HepG2 (cell line): Measurements from ENCODE around the gene AHSG. TPM values are rescaled to one million over a fixed set of nuclear protein-coding genes. Genes with fewer than 3 reads are reported as not detected.

Experiments
- FIP1L1 ChIP-seq: fragments of 200-400 bp; formaldehyde crosslinking; IDR thresholded peaks from 2 replicates; pipeline ENCODE4 v1.6.1; 2018; ENCODE audit warnings: low read depth, mild to moderate bottlenecking, low read length, moderate library complexity, borderline replicate concordance; ENCODE audit not compliant: insufficient read depth
- HHEX ChIP-seq: IDR thresholded peaks from 2 replicates; pipeline ENCODE4 v1.6.1; 2016; ENCODE audit warnings: control low read depth
- JUN ChIP-seq: sonication (generic); formaldehyde crosslinking; IDR thresholded peaks from 2 replicates; pipeline ENCODE4 v1.4.0; 2020; ENCODE audit warnings: mild to moderate bottlenecking, missing genetic modification reagents
- MLLT10 ChIP-seq: sonication (generic); formaldehyde crosslinking; IDR thresholded peaks from 2 replicates; pipeline ENCODE4 v1.4.0; 2020; ENCODE audit warnings: missing genetic modification reagents
- NFIB ChIP-seq: sonication (generic); formaldehyde crosslinking; IDR thresholded peaks from 2 replicates; pipeline ENCODE4 v1.9.0; 2021; ENCODE audit warnings: missing genetic modification reagents, mild to moderate bottlenecking, borderline replicate concordance
- SPEN ChIP-seq: sonication (generic); formaldehyde crosslinking; IDR thresholded peaks from 2 replicates; pipeline ENCODE4 v1.5.1; 2020; ENCODE audit warnings: low read depth, mild to moderate bottlenecking, missing genetic modification reagents
- ZNF430 ChIP-seq: sonication (generic); formaldehyde crosslinking; IDR thresholded peaks from 2 replicates; pipeline ENCODE4 v1.9.0; 2021; ENCODE audit warnings: mild to moderate bottlenecking, missing genetic modification reagents
- ZNF451 ChIP-seq: sonication (generic); formaldehyde crosslinking; IDR thresholded peaks from 2 replicates; pipeline ENCODE4 v1.5.0; 2020; ENCODE audit warnings: mild to moderate bottlenecking, missing genetic modification reagents
- ZNF615 ChIP-seq: sonication (generic); formaldehyde crosslinking; IDR thresholded peaks from 2 replicates; pipeline ENCODE4 v1.5.0; 2020; ENCODE audit warnings: mild to moderate bottlenecking, missing genetic modification reagents, borderline replicate concordance
- ZNF766 ChIP-seq: sonication (generic); formaldehyde crosslinking; IDR thresholded peaks from 2 replicates; pipeline ENCODE4 v1.5.0; 2020; ENCODE audit warnings: missing genetic modification reagents, borderline replicate concordance
- ZNF768 ChIP-seq: sonication (generic); formaldehyde crosslinking; IDR thresholded peaks from 2 replicates; pipeline ENCODE4 v1.4.0; 2020; ENCODE audit warnings: missing genetic modification reagents
- polyA plus RNA-seq, 8 experiments: library from polyadenylated mRNA; depleted of rRNA in 3 of 8; stranded (reverse) in 7 of 8; unstranded in 1 of 8; fragments of >200 nt; fragmentation: Illumina TruSeq in 4 of 8; extraction: Trizol in 4 of 8; gene quantifications; 2 replicates each; pipeline versions ENCODE4 v1.2.1 to v1.2.3, GENCODE V29; 2011 to 2016; ENCODE audit warnings: low read depth in 4 of 8, missing spikeins in 1 of 8, mixed read lengths in 1 of 8; ENCODE audit not compliant: insufficient read depth in 1 of 8
- total RNA-seq, 5 experiments: library from RNA; depleted of rRNA; stranded (reverse); fragments of >200 nt; fragmentation: Illumina TruSeq; extraction: Trizol; gene quantifications; 2 replicates each; pipeline ENCODE4 v1.2.3, GENCODE V29; 2016; ENCODE audit warnings: low read depth in 1 of 5
- TF ChIP-seq, protein P1 (sequence below): sonication (generic); formaldehyde crosslinking; IDR thresholded peaks from 2 replicates; pipeline ENCODE4 v1.5.1; 2020; ENCODE audit warnings: missing genetic modification reagents, mild to moderate bottlenecking, borderline replicate concordance
- TF ChIP-seq, protein P2 (sequence below): sonication (generic); formaldehyde crosslinking; IDR thresholded peaks from 2 replicates; pipeline ENCODE4 v1.4.0; 2020; ENCODE audit warnings: mild to moderate bottlenecking, missing genetic modification reagents
- TF ChIP-seq, protein P3 (sequence below): sonication (generic); formaldehyde crosslinking; IDR thresholded peaks from 2 replicates; pipeline ENCODE4; 2020; ENCODE audit warnings: missing genetic modification reagents, mild to moderate bottlenecking, borderline replicate concordance
- TF ChIP-seq, protein P4 (sequence below): sonication (generic); formaldehyde crosslinking; conservative IDR thresholded peaks from 2 replicates; pipeline ENCODE4 v1.5.0; 2020; ENCODE audit warnings: missing genetic modification reagents
- TF ChIP-seq, protein P5 (sequence below): sonication (generic); formaldehyde crosslinking; IDR thresholded peaks from 2 replicates; pipeline ENCODE4 v1.4.0; 2020; ENCODE audit warnings: missing genetic modification reagents
- TF ChIP-seq, protein P6 (sequence below): sonication (generic); formaldehyde crosslinking; IDR thresholded peaks from 2 replicates; pipeline ENCODE4 v1.9.0; 2021; ENCODE audit warnings: missing genetic modification reagents, mild to moderate bottlenecking, borderline replicate concordance

AHSG gene
- total and polyA plus RNA-seq, 2 of the 13 experiments (the other 11 are each of a cell fraction or from before 2014, with no cell fraction given) = 2,043 to 19,152 TPM

DNA sequence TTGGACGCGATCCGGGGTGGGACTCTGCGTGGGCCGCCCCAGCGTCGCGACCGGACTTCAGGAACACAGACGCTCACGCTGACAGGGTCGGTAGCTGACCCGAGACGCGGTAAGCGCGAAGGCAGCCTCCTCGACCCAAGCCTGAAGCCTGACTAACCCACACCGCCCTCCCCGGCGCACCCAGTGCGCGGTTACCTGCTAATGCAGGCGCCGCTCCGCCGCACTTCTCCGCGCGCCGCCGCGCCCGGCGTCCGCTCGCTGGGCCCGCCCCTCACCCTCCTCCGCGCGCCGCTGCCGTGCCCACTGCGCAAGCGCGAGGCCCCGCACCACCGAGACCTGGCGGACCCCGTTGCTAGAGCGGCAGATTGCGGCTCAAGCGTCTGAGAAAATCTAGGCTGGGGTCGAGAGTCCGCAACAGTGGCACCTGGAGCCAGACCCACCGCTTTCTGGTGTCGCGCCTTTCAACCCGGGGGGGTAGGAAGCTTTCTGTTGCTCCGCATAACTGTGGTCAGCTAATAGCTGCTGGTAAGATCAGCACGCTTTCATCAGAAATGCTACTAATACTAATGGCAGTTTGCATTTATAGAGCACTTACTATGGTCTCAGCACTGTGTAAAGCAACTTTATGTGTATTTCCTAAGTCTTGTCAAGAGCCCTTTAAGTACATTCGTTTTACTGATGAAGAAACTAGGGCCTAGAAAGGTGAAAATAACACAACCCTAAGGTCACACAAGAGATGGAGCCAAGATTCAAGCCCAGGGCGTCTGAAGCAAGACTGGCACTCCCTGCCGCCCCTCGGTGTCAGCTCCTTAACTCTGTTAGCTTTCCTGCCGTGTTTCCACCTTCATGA is 45.6 kb upstream of the AHSG start, which contains the start of gene TBCCD1 (continued):
- TF ChIP-seq, protein P1, sequence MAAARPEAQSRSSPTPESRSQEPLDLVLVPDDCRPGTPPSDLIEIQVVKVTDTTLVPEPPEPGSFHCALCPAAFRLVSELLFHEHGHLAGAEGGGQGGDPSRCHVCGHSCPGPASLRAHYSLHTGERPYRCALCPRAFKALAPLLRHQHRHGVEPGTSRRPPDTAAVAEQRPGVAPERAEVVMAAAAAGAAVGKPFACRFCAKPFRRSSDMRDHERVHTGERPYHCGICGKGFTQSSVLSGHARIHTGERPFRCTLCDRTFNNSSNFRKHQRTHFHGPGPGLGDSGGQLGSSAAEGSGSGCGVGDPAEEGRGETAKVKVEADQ = peak; percentile 71; the same call in 1 of the 2 replicates
- TF ChIP-seq MLLT10 (CRISPR knock-in tag) (no peak), ZNF768 (CRISPR knock-in tag) (peak; percentile 52; the same call in 1 of the 2 replicates), ZNF766 (CRISPR knock-in tag) (0 out of 2 replicates have a peak, but pooled peaks have one; percentile 32), NFIB (CRISPR knock-in tag) (no peak), SPEN (CRISPR knock-in tag) (peak; percentile 98), JUN (peak; percentile 74; the same call in 1 of the 2 replicates), FIP1L1 (no peak), HHEX (CRISPR knock-in tag) (no peak), ZNF615 (no peak), ZNF451 (CRISPR knock-in tag) (peak; percentile 85; the same call in 1 of the 2 replicates), ZNF430 (CRISPR knock-in tag) (peak; percentile 73; the same call in 1 of the 2 replicates)
- TF ChIP-seq, protein P2, sequence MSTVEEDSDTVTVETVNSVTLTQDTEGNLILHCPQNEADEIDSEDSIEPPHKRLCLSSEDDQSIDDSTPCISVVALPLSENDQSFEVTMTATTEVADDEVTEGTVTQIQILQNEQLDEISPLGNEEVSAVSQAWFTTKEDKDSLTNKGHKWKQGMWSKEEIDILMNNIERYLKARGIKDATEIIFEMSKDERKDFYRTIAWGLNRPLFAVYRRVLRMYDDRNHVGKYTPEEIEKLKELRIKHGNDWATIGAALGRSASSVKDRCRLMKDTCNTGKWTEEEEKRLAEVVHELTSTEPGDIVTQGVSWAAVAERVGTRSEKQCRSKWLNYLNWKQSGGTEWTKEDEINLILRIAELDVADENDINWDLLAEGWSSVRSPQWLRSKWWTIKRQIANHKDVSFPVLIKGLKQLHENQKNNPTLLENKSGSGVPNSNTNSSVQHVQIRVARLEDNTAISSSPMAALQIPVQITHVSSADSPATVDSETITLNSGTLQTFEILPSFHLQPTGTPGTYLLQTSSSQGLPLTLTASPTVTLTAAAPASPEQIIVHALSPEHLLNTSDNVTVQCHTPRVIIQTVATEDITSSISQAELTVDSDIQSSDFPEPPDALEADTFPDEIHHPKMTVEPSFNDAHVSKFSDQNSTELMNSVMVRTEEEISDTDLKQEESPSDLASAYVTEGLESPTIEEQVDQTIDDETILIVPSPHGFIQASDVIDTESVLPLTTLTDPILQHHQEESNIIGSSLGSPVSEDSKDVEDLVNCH (CRISPR knock-in tag) = no peak
- TF ChIP-seq, protein P3, sequence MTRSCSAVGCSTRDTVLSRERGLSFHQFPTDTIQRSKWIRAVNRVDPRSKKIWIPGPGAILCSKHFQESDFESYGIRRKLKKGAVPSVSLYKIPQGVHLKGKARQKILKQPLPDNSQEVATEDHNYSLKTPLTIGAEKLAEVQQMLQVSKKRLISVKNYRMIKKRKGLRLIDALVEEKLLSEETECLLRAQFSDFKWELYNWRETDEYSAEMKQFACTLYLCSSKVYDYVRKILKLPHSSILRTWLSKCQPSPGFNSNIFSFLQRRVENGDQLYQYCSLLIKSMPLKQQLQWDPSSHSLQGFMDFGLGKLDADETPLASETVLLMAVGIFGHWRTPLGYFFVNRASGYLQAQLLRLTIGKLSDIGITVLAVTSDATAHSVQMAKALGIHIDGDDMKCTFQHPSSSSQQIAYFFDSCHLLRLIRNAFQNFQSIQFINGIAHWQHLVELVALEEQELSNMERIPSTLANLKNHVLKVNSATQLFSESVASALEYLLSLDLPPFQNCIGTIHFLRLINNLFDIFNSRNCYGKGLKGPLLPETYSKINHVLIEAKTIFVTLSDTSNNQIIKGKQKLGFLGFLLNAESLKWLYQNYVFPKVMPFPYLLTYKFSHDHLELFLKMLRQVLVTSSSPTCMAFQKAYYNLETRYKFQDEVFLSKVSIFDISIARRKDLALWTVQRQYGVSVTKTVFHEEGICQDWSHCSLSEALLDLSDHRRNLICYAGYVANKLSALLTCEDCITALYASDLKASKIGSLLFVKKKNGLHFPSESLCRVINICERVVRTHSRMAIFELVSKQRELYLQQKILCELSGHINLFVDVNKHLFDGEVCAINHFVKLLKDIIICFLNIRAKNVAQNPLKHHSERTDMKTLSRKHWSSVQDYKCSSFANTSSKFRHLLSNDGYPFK (CRISPR knock-in tag) = no peak
- TF ChIP-seq, protein P4, sequence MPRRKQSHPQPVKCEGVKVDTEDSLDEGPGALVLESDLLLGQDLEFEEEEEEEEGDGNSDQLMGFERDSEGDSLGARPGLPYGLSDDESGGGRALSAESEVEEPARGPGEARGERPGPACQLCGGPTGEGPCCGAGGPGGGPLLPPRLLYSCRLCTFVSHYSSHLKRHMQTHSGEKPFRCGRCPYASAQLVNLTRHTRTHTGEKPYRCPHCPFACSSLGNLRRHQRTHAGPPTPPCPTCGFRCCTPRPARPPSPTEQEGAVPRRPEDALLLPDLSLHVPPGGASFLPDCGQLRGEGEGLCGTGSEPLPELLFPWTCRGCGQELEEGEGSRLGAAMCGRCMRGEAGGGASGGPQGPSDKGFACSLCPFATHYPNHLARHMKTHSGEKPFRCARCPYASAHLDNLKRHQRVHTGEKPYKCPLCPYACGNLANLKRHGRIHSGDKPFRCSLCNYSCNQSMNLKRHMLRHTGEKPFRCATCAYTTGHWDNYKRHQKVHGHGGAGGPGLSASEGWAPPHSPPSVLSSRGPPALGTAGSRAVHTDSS (CRISPR knock-in tag) = no peak
- TF ChIP-seq, protein P5, sequence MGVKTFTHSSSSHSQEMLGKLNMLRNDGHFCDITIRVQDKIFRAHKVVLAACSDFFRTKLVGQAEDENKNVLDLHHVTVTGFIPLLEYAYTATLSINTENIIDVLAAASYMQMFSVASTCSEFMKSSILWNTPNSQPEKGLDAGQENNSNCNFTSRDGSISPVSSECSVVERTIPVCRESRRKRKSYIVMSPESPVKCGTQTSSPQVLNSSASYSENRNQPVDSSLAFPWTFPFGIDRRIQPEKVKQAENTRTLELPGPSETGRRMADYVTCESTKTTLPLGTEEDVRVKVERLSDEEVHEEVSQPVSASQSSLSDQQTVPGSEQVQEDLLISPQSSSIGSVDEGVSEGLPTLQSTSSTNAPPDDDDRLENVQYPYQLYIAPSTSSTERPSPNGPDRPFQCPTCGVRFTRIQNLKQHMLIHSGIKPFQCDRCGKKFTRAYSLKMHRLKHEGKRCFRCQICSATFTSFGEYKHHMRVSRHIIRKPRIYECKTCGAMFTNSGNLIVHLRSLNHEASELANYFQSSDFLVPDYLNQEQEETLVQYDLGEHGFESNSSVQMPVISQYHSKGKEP = no peak
- TF ChIP-seq, protein P6, sequence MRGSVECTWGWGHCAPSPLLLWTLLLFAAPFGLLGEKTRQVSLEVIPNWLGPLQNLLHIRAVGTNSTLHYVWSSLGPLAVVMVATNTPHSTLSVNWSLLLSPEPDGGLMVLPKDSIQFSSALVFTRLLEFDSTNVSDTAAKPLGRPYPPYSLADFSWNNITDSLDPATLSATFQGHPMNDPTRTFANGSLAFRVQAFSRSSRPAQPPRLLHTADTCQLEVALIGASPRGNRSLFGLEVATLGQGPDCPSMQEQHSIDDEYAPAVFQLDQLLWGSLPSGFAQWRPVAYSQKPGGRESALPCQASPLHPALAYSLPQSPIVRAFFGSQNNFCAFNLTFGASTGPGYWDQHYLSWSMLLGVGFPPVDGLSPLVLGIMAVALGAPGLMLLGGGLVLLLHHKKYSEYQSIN = no peak
